Nephron progenitor cell (in vitro differentiated cells): Measurements from ENCODE around the gene TMEM170A.
"Not testable (repeated sequence)": the region's sequence is repeated elsewhere in the genome, so short reads cannot be mapped to it uniquely, and the experiment has no call there.

Experiments
- DNase-seq: peaks from one replicate; pipeline ENCODE4 v3.0.0; 2021
- H3K27ac Mint-ChIP-seq: 2 replicates; pipeline ENCODE4 v1.8.0; 2021; ENCODE audit warnings: mild to moderate bottlenecking, moderate library complexity, mixed read lengths
- H3K27me3 Mint-ChIP-seq: 2 replicates; pipeline ENCODE4 v1.8.0; 2021; ENCODE audit warnings: mild to moderate bottlenecking, low read depth, mixed read lengths; ENCODE audit not compliant: poor library complexity
- H3K36me3 Mint-ChIP-seq: 2 replicates; pipeline ENCODE4 v1.8.0; 2021; ENCODE audit warnings: low read depth, mixed read lengths
- H3K4me1 Mint-ChIP-seq: 2 replicates; pipeline ENCODE4 v1.8.0; 2021; ENCODE audit warnings: mixed read lengths
- H3K4me3 Mint-ChIP-seq: 2 replicates; pipeline ENCODE4 v1.8.0; 2021; ENCODE audit warnings: mild to moderate bottlenecking, moderate library complexity, mixed read lengths
- H3K9me3 Mint-ChIP-seq: 2 replicates; pipeline ENCODE4 v1.8.0; 2021; ENCODE audit warnings: mild to moderate bottlenecking, moderate library complexity, mixed read lengths
- TF ChIP-seq, protein P1 (sequence below): fragments of 200-600 bp; sonication (generic); IDR thresholded peaks from 2 replicates; pipeline ENCODE4 v1.5.0; 2021; ENCODE audit warnings: antibody characterized with exemption

TMEM170A gene

DNA sequence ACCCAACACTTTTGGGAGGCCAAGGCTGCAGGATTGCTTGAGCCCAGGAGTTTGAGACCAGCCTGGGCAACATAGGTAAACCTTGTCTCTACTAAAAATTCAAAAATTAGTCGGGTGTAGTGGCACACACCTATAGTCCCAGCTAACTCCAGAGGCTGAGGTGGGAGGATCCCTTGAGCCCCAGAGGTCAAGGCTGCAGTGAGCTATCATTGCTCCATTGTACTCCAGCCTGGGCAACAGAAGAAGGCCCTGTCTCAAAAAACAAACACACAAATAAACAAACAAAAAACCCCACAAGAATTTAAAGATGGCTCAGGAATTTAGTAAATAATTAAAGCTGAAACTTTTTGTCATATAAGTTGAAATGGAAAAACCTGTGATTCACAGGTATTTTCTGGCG is 2.3 kb upstream of the TMEM170A start:
- TF ChIP-seq, protein P1, sequence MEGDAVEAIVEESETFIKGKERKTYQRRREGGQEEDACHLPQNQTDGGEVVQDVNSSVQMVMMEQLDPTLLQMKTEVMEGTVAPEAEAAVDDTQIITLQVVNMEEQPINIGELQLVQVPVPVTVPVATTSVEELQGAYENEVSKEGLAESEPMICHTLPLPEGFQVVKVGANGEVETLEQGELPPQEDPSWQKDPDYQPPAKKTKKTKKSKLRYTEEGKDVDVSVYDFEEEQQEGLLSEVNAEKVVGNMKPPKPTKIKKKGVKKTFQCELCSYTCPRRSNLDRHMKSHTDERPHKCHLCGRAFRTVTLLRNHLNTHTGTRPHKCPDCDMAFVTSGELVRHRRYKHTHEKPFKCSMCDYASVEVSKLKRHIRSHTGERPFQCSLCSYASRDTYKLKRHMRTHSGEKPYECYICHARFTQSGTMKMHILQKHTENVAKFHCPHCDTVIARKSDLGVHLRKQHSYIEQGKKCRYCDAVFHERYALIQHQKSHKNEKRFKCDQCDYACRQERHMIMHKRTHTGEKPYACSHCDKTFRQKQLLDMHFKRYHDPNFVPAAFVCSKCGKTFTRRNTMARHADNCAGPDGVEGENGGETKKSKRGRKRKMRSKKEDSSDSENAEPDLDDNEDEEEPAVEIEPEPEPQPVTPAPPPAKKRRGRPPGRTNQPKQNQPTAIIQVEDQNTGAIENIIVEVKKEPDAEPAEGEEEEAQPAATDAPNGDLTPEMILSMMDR, result no peak
- Mint-ChIP-seq H3K27ac (no peak overlapping the region), H3K9me3 (peaks cover 19% of the 10 kb centered on the region), H3K4me1 (peaks cover 28% of the 10 kb centered on the region), H3K4me3 (no peak overlapping the region), H3K36me3 (peaks cover 9% of the 10 kb centered on the region), H3K27me3 (peaks cover 7% of the 10 kb centered on the region)
- no peak for DNase-seq

DNA sequence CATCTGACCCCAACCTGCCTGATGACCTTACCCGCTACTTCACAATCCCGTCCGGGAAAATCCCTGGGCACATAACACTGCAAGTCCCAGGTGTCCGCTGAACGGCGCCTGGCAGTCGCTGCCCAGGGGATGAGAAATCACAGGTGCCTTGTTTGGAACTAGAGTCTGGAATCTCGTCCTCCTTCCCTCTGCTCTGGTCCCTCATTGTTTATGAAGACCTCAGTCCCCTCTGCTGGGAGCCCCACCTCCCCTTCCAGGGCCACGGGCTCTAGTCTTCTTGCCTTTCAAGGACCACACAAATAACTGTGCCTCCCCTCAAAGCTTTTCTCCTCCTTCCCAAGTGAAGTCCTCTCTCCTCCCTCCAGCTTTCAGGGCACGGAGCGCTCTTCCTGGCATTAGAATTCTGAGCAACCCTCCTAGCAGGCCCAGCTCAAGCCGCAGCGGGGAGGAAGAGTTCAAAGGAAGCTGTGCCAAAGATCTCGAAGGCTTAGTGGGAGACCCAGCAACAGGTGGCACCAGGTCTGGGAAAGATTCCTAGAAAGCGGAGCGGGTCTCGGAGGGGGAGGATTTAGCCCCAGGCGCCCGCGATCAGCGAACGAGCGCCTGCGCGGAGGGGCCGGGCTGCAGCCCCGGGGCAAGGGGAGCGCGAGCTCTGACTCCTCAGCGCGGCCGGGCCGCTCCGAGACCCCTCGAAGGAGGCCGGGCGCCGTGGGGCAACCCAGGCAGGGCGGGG is 934 bp downstream of the TMEM170A start:
- H3K9me3 Mint-ChIP-seq, H3K27me3 Mint-ChIP-seq: not testable (repeated sequence)
- Mint-ChIP-seq H3K36me3 (peaks cover 15% of the 10 kb centered on the region), H3K27ac (peak overlapping the region; percentile 89), H3K4me3 (peak overlapping the region; percentile 97), H3K4me1 (peaks cover 38% of the 10 kb centered on the region)
- DNase-seq, result peak; percentile 61

DNA sequence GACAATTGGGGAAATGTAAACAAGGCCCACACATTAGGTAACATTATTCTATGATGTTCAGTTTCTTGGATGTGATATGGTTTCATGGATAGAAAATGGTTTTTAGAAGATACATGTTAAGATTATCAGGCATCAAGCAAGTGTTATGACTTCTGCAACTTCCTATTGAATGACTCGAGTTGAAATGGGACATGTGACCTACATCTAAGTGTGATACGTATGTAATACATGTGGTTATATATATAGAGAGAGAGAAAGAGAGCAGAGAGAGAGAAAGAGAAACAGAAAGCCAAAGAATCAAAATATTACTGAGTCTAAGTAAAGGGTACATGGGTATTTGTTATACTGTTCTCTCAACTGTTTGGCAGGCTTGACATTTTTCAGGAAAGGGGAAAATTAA is 1.7 kb downstream of the TMEM170A start:
- no peak for DNase-seq
- TF ChIP-seq, protein P1, result no peak
- H3K4me3 Mint-ChIP-seq, result peak overlapping the region; percentile 97
- H3K4me1 Mint-ChIP-seq, result peaks cover 43% of the 10 kb centered on the region
- peaks cover 4% of the 10 kb centered on the region for H3K27me3 Mint-ChIP-seq
- H3K9me3 Mint-ChIP-seq, result peaks cover 4% of the 10 kb centered on the region
- H3K36me3 Mint-ChIP-seq, result peaks cover 21% of the 10 kb centered on the region
- peak overlapping the region; percentile 34 for H3K27ac Mint-ChIP-seq

DNA sequence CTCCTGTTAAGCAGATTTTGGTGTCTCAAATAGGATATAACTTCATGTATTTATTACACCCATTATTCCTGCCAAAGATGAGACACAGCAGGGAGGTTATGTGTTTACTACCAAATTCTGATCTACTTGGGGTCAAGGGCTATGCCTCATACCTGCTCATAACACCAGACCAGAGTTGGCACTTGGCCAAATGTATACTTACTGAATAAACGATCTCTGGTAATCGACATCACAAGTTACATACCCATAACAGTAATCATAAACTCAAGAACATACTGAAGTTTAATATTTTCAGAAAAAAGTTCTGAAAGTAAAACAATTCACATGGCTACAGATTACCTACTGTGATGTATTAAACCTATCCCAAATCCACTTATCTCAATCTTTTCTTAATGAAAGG is 2.9 kb downstream of the TMEM170A start:
- H3K4me1 Mint-ChIP-seq, result peaks cover 55% of the 10 kb centered on the region
- TF ChIP-seq, protein P1, result no peak
- peaks cover 21% of the 10 kb centered on the region for H3K36me3 Mint-ChIP-seq
- H3K4me3 Mint-ChIP-seq, result peak overlapping the region; percentile 97
- H3K9me3 Mint-ChIP-seq, result peaks cover 4% of the 10 kb centered on the region
- peaks cover 4% of the 10 kb centered on the region for H3K27me3 Mint-ChIP-seq
- no peak overlapping the region for H3K27ac Mint-ChIP-seq
- no peak for DNase-seq

DNA sequence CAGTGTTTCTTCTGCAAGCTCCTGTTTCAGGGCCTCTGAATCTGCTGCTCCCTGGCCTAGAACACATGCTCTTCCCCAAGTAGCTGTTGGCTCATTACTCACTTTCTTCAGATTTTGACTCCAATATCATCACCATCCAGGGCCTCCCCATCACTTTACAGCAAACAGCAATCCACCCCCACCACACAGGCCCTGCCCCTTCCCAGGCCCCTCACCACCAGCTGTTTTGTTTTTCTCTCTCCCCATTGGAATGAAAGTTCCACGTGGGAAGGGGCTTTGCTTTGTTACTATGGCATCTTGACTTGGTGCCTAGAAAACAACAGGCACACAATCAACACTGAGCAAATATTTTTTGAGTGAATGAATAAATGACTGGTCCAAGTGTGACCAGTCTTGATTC is 4.0 kb downstream of the TMEM170A start:
- peaks cover 4% of the 10 kb centered on the region for H3K27me3 Mint-ChIP-seq
- H3K9me3 Mint-ChIP-seq, result peaks cover 4% of the 10 kb centered on the region
- DNase-seq, result no peak
- TF ChIP-seq, protein P1, result no peak
- no peak overlapping the region for H3K4me3 Mint-ChIP-seq
- peak overlapping the region; percentile 79 for H3K27ac Mint-ChIP-seq
- peaks cover 67% of the 10 kb centered on the region for H3K4me1 Mint-ChIP-seq
- peaks cover 21% of the 10 kb centered on the region for H3K36me3 Mint-ChIP-seq

DNA sequence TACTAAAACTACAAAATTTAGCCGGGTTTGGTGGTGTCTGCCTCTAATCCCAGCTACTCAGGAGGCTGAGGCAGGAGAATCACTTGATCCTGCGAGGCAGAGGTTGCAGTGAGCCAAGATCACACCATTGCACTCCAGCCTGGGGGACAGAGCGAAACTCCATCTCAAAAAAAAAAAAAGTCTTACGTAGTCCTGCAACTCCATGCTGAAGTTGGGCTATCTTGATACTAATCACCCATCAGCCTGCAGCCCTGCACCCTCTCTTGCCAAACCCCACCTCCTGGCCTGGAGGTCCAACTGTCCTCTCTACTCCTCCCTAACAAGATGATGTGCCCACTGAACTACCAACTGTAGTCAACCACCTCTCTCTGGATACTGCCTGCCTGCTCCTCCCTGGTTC is 4.8 kb downstream of the TMEM170A start:
- Mint-ChIP-seq H3K36me3 (peaks cover 17% of the 10 kb centered on the region), H3K9me3 (peaks cover under 1% of the 10 kb centered on the region), H3K27me3 (peaks cover 2% of the 10 kb centered on the region), H3K4me1 (peaks cover 74% of the 10 kb centered on the region), H3K27ac (peak overlapping the region; percentile 83), H3K4me3 (no peak overlapping the region)
- DNase-seq, result no peak
- TF ChIP-seq, protein P1, result no peak
